A673 (cell line): Measurements from ENCODE around the gene TMX2. TPM values are rescaled to one million over a fixed set of nuclear protein-coding genes. Genes with fewer than 3 reads are reported as not detected.

ENCODE experiments used
- BruUV-seq: library from RNA; stranded (reverse); fragments of 400-500 nt; replicated peaks from 2 replicates; lab custom pipeline; 2021; lab: Mats Ljungman, UMichigan
- CTCF ChIA-PET: fragments of 300-600 bp; sonication (Branson Sonifier 250); formaldehyde crosslinking; loops from one replicate; lab custom pipeline; 2022; ENCODE audit warnings: antibody characterized with exemption; lab: Charles Lee
- POLR2A ChIA-PET: fragments of 300-600 bp; sonication (Branson Sonifier 250); formaldehyde crosslinking; loops from one replicate; lab custom pipeline; 2022; ENCODE audit warnings: antibody characterized with exemption; ENCODE audit not compliant: low non-redundant PET; lab: Charles Lee
- DNase-seq: peaks from one replicate; pipeline ENCODE4 v3.0.0-alpha.2; 2015; ENCODE audit warnings: low spot score
- H3K27ac ChIP-seq: fragments of 200-600 bp; sonication (generic); 2 replicates; pipeline ENCODE4 v1.5.1; 2016; ENCODE audit warnings: mixed run types, low read depth, mild to moderate bottlenecking, mixed read lengths, antibody characterized with exemption, low read length; ENCODE audit not compliant: poor library complexity, severe bottlenecking
- H3K27me3 ChIP-seq: fragments of 200-600 bp; sonication (generic); replicated peaks from 2 replicates; pipeline ENCODE4 v1.6.1; 2017; ENCODE audit warnings: mixed run types, low read depth, mild to moderate bottlenecking, mixed read lengths, antibody characterized with exemption, low read length; ENCODE audit not compliant: insufficient read depth, poor library complexity
- H3K36me3 ChIP-seq: fragments of 200-600 bp; sonication (generic); 2 replicates; pipeline ENCODE4 v1.6.1; 2016; ENCODE audit warnings: mixed run types, mild to moderate bottlenecking, mixed read lengths, antibody characterized with exemption, low read length; ENCODE audit not compliant: insufficient read depth, poor library complexity, severe bottlenecking
- H3K4me1 ChIP-seq: fragments of 200-600 bp; sonication (generic); 2 replicates; pipeline ENCODE4 v1.6.1; 2017; ENCODE audit warnings: mixed run types, mild to moderate bottlenecking, mixed read lengths, antibody characterized with exemption, low read length; ENCODE audit not compliant: insufficient read depth, poor library complexity, severe bottlenecking
- H3K4me3 ChIP-seq: fragments of 200-600 bp; sonication (generic); 2 replicates; pipeline ENCODE4 v1.5.1; 2016; ENCODE audit warnings: low read depth, mixed run types, mild to moderate bottlenecking, mixed read lengths, low read length; ENCODE audit not compliant: poor library complexity, severe bottlenecking
- H3K9me3 ChIP-seq: fragments of 200-600 bp; sonication (generic); 2 replicates; pipeline ENCODE4 v1.6.1; 2016; ENCODE audit warnings: mixed run types, low read depth, mild to moderate bottlenecking, mixed read lengths, antibody characterized with exemption, low read length; ENCODE audit not compliant: poor library complexity, severe bottlenecking
- EZH2 ChIP-seq: fragments of 200-600 bp; sonication (generic); IDR thresholded peaks from 2 replicates; pipeline ENCODE4 v1.6.1; 2017; ENCODE audit warnings: borderline replicate concordance, low read depth, mild to moderate bottlenecking, mixed read lengths, antibody characterized with exemption, low read length; ENCODE audit not compliant: poor library complexity, severe bottlenecking
- intact Hi-C: fragments of 100-400 bp; cut with micrococcal nuclease; formaldehyde crosslinking; loops from one replicate; pipeline ENCODE4 v1.10.0; 2022; ENCODE audit not compliant: unreplicated experiment
- total RNA-seq: library from RNA; stranded (reverse); gene quantifications from 2 replicates; pipeline ENCODE4 v1.2.3, GENCODE V29; 2021
- TF ChIP-seq, protein P1 (sequence below): fragments of 300-800, 200-600 bp; sonication (generic); conservative IDR thresholded peaks from 2 replicates; pipeline ENCODE4 v1.5.1; 2017; ENCODE audit warnings: low read depth, mild to moderate bottlenecking, antibody characterized with exemption, low read length, moderate library complexity, mixed read lengths

Gene TMX2
- total RNA-seq, 1 experiment from 2014 or later = 186 TPM

DNA sequence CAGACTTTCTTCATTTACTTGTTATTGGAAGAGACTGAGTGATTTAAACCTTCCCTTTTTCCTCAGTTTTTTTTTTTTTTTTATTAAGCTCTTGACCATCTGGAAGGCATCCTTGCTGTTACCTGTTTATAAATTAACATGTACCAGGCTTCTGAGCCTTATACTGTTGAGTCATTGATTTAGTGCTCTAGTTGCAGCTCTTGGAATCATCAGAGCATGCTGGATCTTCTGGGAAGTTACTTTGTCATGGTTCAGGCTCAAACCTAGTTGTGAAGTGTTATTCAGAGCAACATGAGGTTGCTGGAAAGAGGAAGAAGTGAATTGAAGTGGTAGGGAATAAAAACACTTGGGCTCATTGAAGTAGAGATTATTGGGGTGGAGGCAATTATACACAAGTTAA is 38.1 kb upstream of the TMX2 start:
- ChIA-PET POLR2A (no interaction called here), CTCF (no interaction called here)
- intact Hi-C loops = no loop called here
- no peak overlapping the region for H3K27ac ChIP-seq
- BruUV-seq = no TSS peak
- TF ChIP-seq EZH2 = no peak
- TF ChIP-seq, protein P1, sequence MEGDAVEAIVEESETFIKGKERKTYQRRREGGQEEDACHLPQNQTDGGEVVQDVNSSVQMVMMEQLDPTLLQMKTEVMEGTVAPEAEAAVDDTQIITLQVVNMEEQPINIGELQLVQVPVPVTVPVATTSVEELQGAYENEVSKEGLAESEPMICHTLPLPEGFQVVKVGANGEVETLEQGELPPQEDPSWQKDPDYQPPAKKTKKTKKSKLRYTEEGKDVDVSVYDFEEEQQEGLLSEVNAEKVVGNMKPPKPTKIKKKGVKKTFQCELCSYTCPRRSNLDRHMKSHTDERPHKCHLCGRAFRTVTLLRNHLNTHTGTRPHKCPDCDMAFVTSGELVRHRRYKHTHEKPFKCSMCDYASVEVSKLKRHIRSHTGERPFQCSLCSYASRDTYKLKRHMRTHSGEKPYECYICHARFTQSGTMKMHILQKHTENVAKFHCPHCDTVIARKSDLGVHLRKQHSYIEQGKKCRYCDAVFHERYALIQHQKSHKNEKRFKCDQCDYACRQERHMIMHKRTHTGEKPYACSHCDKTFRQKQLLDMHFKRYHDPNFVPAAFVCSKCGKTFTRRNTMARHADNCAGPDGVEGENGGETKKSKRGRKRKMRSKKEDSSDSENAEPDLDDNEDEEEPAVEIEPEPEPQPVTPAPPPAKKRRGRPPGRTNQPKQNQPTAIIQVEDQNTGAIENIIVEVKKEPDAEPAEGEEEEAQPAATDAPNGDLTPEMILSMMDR = no peak
- no peaks in the 10 kb centered on the region for H3K27me3 ChIP-seq
- no peak overlapping the region for H3K4me3 ChIP-seq
- DNase-seq = no peak
- no peaks in the 10 kb centered on the region for H3K9me3 ChIP-seq
- H3K36me3 ChIP-seq = peaks cover 47% of the 10 kb centered on the region
- peaks cover 2% of the 10 kb centered on the region for H3K4me1 ChIP-seq

GRCh38 chr11:57675176-57675941 is 37.0 kb upstream of the TMX2 start:
- Histone ChIP-seq H3K9me3 (no peaks in the 10 kb centered on the region), H3K27ac (no peak overlapping the region), H3K4me3 (no peak overlapping the region), H3K36me3 (peaks cover 47% of the 10 kb centered on the region), H3K4me1 (no peaks in the 10 kb centered on the region), H3K27me3 (no peaks in the 10 kb centered on the region)
- TF ChIP-seq, protein P1 = no peak
- BruUV-seq = no TSS peak
- ChIA-PET POLR2A (no interaction called here), CTCF (no interaction called here)
- DNase-seq = no peak
- intact Hi-C loops = no loop called here

DNA sequence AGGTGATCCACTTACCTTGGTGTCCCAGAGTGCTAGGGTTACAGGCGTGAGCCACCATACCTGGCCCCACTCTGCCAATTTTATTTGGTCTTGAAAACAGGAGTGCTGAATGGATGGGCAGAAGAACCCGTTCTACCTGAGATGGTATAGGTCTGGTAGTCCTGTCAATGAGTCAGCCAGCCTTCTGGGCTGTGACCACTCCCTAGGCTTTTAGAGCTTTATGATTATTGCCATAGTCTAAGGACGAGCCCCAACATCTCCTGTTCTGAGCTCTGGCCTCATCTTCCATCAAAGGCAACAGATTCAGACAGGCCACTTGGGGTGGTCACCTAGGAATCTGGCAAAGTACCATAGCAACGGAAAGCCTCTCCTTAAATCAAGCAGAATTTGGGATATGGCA is 33.0 kb upstream of the TMX2 start:
- DNase-seq = no peak
- intact Hi-C loops = no loop called here
- no peak overlapping the region for H3K4me3 ChIP-seq
- H3K4me1 ChIP-seq = no peaks in the 10 kb centered on the region
- POLR2A ChIA-PET = no interaction called here
- no TSS peak for BruUV-seq
- no peaks in the 10 kb centered on the region for H3K9me3 ChIP-seq
- H3K36me3 ChIP-seq = peaks cover 46% of the 10 kb centered on the region
- H3K27ac ChIP-seq = no peak overlapping the region
- H3K27me3 ChIP-seq = no peaks in the 10 kb centered on the region
- no peak for TF ChIP-seq EZH2
- TF ChIP-seq, protein P1 = no peak
- CTCF ChIA-PET = no interaction called here
